Fibroblast of the conjunctiva (primary cell): Measurements from ENCODE around the gene PIR.
A peak's percentile ranks its signal among the peaks of the same experiment; 100 is the strongest.

Experiments
- DNase-seq: peaks from one replicate; pipeline ENCODE4 v3.0.0-alpha.2; 2010; ENCODE audit warnings: low read depth

Gene PIR

DNA sequence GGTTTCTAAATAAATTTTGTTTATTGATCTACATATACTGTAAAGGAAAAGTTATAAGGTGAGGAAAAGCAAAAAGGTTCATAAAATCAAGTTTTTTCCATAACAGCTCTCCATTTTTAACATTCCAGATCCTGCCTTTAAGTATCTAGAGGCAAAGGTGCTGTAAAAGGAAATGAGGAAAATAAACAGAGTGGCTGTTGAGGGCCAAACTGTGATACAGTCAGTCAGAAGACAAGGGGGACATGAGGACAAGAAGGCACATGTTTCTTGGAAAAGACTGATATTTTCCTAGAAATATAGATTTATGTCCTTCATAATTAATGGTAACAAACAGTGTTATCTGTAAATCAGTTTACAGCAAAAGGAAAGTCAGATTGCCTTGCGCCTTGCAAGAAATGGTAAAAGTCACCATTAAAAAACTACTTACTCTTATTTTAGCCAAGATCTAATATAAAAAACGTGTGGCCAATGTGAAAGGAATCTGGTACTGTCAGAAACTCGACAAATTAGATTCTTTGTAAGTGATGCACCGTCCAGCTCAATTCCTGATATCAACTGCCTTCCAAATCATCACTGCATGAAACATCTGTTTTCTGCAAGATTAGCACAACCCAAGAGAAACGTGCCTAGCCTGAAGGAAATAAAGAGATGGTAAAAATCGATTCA is 75.0 kb downstream of the PIR start:
- no peak for DNase-seq

- DNase-seq: no peak
These were observed 76.8 kb downstream of the PIR start for GRCh38 chrX:15416133-15416993.

- no peak for DNase-seq
These were observed 80.0 kb downstream of the PIR start for GRCh38 chrX:15413101-15413500.

DNA sequence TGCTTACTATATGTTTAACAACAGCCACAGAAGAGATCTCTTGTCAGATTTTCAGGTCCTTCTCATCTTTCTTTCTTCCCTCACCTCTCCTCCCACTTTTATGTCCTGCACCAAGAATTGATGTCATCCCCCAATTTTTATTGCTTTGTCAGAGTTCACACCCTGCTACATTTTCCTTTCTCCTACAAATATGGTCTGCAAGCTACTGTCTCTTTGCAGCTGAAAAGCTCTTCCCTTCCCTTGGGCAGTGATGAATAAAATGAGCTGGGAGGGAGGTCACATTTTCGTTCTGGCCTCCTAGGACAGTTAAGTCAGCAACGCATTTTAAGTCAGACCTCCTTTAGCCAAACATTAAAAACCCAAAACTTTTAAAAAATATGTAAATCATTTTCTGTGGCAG is 82.2 kb downstream of the PIR start:
- DNase-seq: no peak

GRCh38 chrX:15410430-15410829 is 82.7 kb downstream of the PIR start:
- no peak for DNase-seq

- no peak for DNase-seq
These were observed 87.3 kb downstream of the PIR start for GRCh38 chrX:15405846-15406245.

- peak; percentile 18 for DNase-seq
These were observed 88.6 kb downstream of the PIR start for GRCh38 chrX:15404401-15405096.

DNA sequence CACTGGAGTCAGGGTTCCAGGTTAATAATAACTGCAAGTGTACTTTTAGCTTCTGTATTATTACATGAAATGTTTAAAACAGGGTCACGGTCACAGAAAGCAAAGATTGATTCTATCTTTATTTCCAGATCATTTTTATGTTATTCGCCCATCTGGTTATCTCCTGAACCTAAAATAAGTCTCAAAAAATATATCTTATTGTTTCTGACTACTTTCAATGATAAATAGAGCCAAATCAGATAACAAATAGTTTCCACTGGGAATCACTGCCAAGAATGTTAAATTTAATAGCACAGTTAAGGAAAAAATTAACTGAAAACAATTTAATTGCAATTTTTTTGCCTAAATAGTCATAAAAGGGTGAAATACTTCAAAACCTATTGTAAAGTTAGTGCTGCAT is 91.8 kb downstream of the PIR start:
- DNase-seq: no peak

- DNase-seq: no peak
These were observed 93.2 kb downstream of the PIR start for GRCh38 chrX:15399962-15400391.

- DNase-seq: no peak
These were observed 94.3 kb downstream of the PIR start for GRCh38 chrX:15398874-15399273.

DNA sequence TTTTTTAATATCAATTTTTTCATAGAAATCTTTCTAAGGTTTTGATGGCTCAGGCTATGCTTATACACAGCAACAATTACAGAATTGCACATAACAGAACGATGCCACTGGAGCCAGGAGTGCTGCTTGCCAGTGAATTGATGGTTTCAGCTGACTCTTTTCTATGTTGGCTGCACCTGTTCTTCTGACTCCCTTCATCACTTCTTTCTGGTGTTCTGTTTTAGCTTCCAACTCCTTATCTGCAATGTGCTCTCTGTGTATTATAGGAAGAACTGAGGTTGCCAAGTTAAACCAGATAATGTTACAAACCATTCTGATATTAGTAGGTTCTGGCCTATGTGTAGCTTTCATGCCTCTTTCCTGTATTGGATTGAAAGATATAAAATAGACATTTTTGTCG is 97.3 kb downstream of the PIR start:
- DNase-seq: no peak

- DNase-seq: no peak
These were observed 101.3 kb downstream of the PIR start for GRCh38 chrX:15391850-15392249.

DNA sequence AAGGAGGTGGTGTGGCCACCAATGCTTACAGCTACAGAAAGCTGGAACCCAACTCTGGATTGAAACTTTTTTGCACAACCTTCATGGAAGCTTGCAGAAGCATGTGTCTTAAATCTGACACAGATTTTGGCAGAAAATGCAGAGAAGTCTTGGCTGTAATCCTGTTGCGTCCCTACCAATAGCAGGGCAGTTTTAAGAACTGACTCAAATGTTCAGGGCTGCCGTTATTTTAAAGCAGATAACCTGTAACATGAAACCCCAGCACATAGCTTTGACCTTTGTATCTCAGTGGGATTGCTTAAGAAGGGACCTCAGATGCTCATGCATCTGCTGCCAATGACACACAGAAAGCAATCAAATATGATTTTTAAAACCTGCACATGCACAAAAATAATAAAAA is 108.8 kb downstream of the PIR start, which contains the start of gene VEGFD:
Gene VEGFD (minus strand): TSS at position 110 of the 400 bp plus-strand sequence. CDS start 467 bp downstream, outside the sequence.
- peak; percentile 67 for DNase-seq

DNA sequence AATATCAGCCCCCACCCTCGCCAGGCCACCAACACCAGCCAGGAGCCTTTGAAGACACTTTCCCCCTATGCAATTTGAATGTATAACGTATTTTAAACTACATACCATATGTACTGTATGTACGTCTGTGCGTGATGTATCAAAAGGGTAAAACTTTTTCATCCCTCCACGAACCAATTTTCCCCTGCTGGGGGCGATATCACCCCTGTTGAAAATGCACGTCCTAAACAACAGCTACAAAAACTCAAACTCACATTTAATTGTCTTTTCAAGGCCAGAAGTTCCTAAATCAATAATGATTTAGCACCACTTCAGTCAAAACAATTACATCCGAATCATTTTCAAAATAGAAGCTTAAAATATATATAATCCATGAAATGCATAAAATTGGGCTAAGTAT is 110.3 kb downstream of the PIR start:
- no peak for DNase-seq

GRCh38 chrX:15376956-15377355 is 116.2 kb downstream of the PIR start:
- DNase-seq: no peak

DNA sequence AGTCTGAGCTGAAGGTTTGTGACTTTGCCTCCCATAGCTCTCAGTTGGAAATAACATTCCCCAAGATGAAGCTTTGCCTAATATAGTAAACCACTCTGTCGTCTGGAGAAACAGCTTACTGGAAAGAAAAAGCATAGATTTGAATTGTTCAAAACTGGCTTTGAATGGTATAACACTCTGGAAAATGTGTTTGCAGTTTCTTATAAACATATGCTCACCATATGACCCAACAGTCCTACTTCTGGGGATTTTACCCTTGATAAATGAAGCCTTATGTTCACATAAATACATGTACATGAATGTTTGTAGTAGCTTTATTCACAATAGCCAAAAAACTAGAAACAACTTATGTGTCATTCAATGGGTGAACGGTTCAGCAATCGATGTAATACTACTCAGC is 119.2 kb downstream of the PIR start:
- peak; percentile 20 for DNase-seq

DNA sequence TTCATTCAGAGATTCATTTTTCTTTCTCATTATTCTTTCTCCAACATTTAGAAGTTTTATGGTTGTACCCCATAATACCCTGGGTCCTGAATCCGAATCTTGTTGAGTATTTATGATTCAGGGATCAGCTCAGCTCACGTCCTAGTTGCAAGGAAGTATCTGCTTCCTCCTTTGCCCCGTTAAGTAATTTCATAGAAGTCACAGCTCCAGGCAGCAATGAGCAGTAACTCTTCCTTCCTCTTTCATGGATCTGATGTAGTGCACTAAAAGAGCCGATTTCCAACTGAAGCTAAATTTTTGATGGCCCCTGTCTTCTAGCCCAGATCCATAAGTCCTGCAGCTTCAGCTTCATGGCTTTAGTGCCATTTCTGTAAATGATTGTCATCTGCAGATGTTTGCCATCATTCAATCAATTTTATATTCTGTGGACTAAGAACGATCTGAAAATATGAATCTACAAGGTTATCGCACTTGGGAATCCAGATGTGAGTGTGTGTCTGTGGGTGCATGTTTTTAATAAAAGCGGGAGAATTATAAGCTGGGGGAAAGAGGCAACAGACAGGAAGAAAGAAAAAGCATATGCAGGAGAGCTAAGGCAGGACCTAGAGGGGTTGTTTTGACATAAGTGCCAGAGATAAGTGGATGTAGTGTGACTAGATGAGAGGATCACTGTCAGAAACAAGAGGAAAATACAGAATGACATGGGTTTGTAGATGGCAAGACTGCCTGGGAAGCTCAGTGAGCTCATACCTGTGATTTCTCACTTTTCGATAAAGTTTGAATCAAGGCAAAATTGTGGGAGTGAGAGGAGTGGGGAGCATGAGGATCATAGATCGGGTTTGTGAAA is 126.4 kb downstream of the PIR start:
- no peak for DNase-seq

GRCh38 chrX:15359701-15360100 is 133.4 kb downstream of the PIR start:
- DNase-seq: no peak

- no peak for DNase-seq
These were observed 134.6 kb downstream of the PIR start for GRCh38 chrX:15358533-15358932.

DNA sequence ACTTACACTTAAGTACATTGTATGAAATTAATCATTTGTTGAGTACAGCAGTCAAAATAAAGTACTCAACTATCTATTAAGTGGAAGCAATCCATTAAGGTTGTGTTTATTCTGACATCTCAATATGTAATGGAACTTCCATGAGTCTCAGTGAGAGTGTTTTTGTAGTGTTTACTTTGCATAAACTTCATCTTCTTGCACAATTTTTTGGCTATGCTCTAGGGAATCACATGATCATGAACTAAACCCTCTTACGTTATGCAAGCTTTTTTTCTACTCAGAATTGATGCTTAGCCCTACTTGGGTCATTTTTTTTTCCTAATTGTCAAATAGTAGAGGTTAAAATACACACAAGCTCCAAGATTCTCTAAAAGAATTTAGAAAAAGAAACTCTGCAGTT is 136.7 kb downstream of the PIR start:
- DNase-seq: peak; percentile 63

DNA sequence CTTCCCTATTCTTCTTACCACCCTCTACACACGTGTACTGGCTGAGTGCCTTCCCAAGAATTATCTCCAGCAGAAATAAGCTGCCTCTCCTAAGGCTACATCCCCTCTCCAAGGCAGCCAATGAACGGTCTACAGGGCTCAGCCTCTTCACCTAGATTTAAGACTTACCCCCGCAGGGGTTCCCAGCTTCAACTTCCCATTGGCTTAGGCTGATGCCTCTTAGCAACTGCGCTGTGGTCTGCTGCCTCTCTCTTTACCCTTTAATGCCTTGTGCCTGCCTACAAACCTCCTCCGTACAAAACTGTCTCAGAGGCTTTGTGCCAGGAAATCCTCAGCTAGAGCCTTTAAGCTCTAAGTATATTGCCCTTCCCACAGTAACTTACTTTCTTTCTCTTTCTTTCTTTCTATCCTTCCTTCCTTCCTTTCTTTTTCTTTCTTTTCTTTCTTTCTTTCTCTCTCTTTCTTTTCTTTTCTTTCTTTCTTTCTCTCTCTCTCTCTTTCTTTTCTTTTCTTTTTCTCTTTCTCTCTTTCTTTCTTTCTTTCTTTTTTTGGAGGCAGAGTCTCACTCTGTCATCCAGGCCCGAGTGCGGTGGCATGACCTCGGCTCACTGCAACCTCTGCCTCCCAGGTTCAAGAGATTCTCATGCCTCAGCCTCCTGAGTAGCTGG is 142.7 kb downstream of the PIR start:
- no peak for DNase-seq
